GM10847 (cell line): ENCODE results near the gene MACROD2.

ENCODE experiments used
- POLR2A ChIP-seq: IDR thresholded peaks from 2 replicates; pipeline ENCODE4 v1.6.1; 2011; ENCODE audit not compliant: insufficient read length; ENCODE audit errors: extremely low read depth

MACROD2 gene

GRCh38 chr20:15692570-15692969, 1697.3 kb downstream of the MACROD2 start:
- no peak for TF ChIP-seq POLR2A

GRCh38 chr20:15699431-15700146, 1704.3 kb downstream of the MACROD2 start:
- no peak for TF ChIP-seq POLR2A

- TF ChIP-seq POLR2A = no peak
Measured at GRCh38 chr20:15700147-15700765, 1704.9 kb downstream of the MACROD2 start.

GRCh38 chr20:15702161-15702560, 1706.8 kb downstream of the MACROD2 start:
- TF ChIP-seq POLR2A = no peak

- TF ChIP-seq POLR2A = no peak
Measured at GRCh38 chr20:15703171-15703911, 1708.0 kb downstream of the MACROD2 start.

- no peak for TF ChIP-seq POLR2A
Measured at GRCh38 chr20:15705975-15706374, 1710.7 kb downstream of the MACROD2 start.

- no peak for TF ChIP-seq POLR2A
Measured at GRCh38 chr20:15706719-15707118, 1711.4 kb downstream of the MACROD2 start.

GRCh38 chr20:15708984-15709598, 1713.8 kb downstream of the MACROD2 start:
- TF ChIP-seq POLR2A = no peak

- TF ChIP-seq POLR2A = no peak
Measured at GRCh38 chr20:15710636-15711035, 1715.3 kb downstream of the MACROD2 start.

- TF ChIP-seq POLR2A = no peak
Measured at GRCh38 chr20:15711177-15711576, 1715.9 kb downstream of the MACROD2 start.

- no peak for TF ChIP-seq POLR2A
Measured at GRCh38 chr20:15716256-15716655, 1720.9 kb downstream of the MACROD2 start.

GRCh38 chr20:15726416-15726815, 1731.1 kb downstream of the MACROD2 start:
- no peak for TF ChIP-seq POLR2A

- no peak for TF ChIP-seq POLR2A
Measured at GRCh38 chr20:15734052-15734451, 1738.7 kb downstream of the MACROD2 start.

GRCh38 chr20:15739035-15739434, 1743.7 kb downstream of the MACROD2 start:
- TF ChIP-seq POLR2A = no peak

- TF ChIP-seq POLR2A = no peak
Measured at GRCh38 chr20:15740046-15740775, 1744.9 kb downstream of the MACROD2 start.
